H9 (cell line): Measurements from ENCODE around the gene GSE1. TPM values are rescaled to one million over a fixed set of nuclear protein-coding genes. Genes with fewer than 3 reads are reported as not detected.
A peak's percentile ranks its signal among the peaks of the same experiment; 100 is the strongest.

Experiments
- DNase-seq: peaks from one replicate; pipeline ENCODE4 v3.0.0-alpha.2; 2017
- H2AFZ ChIP-seq: one replicate; pipeline ENCODE4 v1.6.1; 2013; ENCODE audit warnings: mild to moderate bottlenecking, low read length, control low read depth, moderate library complexity
- H2AK5ac ChIP-seq: 2 replicates; pipeline ENCODE4 v1.6.1; 2013; ENCODE audit warnings: low read length, control low read depth, mixed read lengths; ENCODE audit not compliant: insufficient read length
- H2BK120ac ChIP-seq: one replicate; pipeline ENCODE4 v1.6.1; 2013; ENCODE audit warnings: low read depth, mild to moderate bottlenecking, low read length, control low read depth, inconsistent platforms; ENCODE audit not compliant: poor library complexity, severe bottlenecking
- H2BK12ac ChIP-seq: 2 replicates; pipeline ENCODE4 v1.6.1; 2013; ENCODE audit warnings: low read length, control low read depth, mixed read lengths, low read depth; ENCODE audit not compliant: insufficient read length
- H2BK15ac ChIP-seq: 2 replicates; pipeline ENCODE4 v1.6.1; 2013; ENCODE audit warnings: low read depth, low read length, control low read depth
- H2BK20ac ChIP-seq: one replicate; pipeline ENCODE4 v1.6.1; 2013; ENCODE audit warnings: low read depth, mild to moderate bottlenecking, low read length, control low read depth, inconsistent platforms; ENCODE audit not compliant: poor library complexity, severe bottlenecking
- H2BK5ac ChIP-seq: 2 replicates; pipeline ENCODE4 v1.6.1; 2013; ENCODE audit warnings: low read length, control low read depth, mixed read lengths; ENCODE audit not compliant: insufficient read length
- H3K14ac ChIP-seq: 2 replicates; pipeline ENCODE4 v1.6.1; 2013; ENCODE audit warnings: low read length, control low read depth; ENCODE audit not compliant: insufficient read depth
- H3K18ac ChIP-seq: 2 replicates; pipeline ENCODE4 v1.6.1; 2013; ENCODE audit warnings: low read depth, mild to moderate bottlenecking, mixed read lengths, low read length, control low read depth; ENCODE audit not compliant: insufficient read length
- H3K23ac ChIP-seq: 2 replicates; pipeline ENCODE4 v1.6.1; 2013; ENCODE audit warnings: low read length, control low read depth, mixed read lengths, low read depth; ENCODE audit not compliant: insufficient read length
- H3K23me2 ChIP-seq: 2 replicates; pipeline ENCODE4 v1.6.1; 2013; ENCODE audit warnings: low read depth, mild to moderate bottlenecking, mixed read lengths, low read length, control low read depth; ENCODE audit not compliant: insufficient read length, poor library complexity, severe bottlenecking
- H3K27ac ChIP-seq: 2 replicates; pipeline ENCODE4 v1.5.1; 2013; ENCODE audit warnings: low read length, control low read depth, mixed read lengths, low read depth; ENCODE audit not compliant: insufficient read length
- H3K27me3 ChIP-seq: 2 replicates; pipeline ENCODE4 v1.6.1; 2013; ENCODE audit warnings: low read length, control low read depth, inconsistent platforms; ENCODE audit not compliant: insufficient read depth
- H3K4ac ChIP-seq: 2 replicates; pipeline ENCODE4 v1.6.1; 2013; ENCODE audit warnings: low read depth, mild to moderate bottlenecking, control low read depth, inconsistent platforms, low read length, moderate library complexity
- H3K4me1 ChIP-seq: 2 replicates; pipeline ENCODE4 v1.6.1; 2013; ENCODE audit warnings: low read length, control low read depth, inconsistent platforms; ENCODE audit not compliant: insufficient read depth
- H3K4me2 ChIP-seq: 2 replicates; pipeline ENCODE4 v1.6.1; 2013; ENCODE audit warnings: low read length, control low read depth, mixed read lengths; ENCODE audit not compliant: insufficient read length, insufficient read depth
- H3K56ac ChIP-seq: 2 replicates; pipeline ENCODE4 v1.6.1; 2013; ENCODE audit warnings: low read depth, mild to moderate bottlenecking, mixed read lengths, low read length, control low read depth; ENCODE audit not compliant: insufficient read length
- H3K79me1 ChIP-seq: 2 replicates; pipeline ENCODE4 v1.6.1; 2013; ENCODE audit warnings: low read depth, mild to moderate bottlenecking, moderate library complexity, low read length, control low read depth, inconsistent platforms; ENCODE audit not compliant: insufficient read depth, poor library complexity, severe bottlenecking
- H3K79me2 ChIP-seq: 2 replicates; pipeline ENCODE4 v1.6.1; 2013; ENCODE audit warnings: low read length, control low read depth, inconsistent platforms; ENCODE audit not compliant: insufficient read depth
- H3K9ac ChIP-seq: 2 replicates; pipeline ENCODE4 v1.6.1; 2013; ENCODE audit warnings: low read length, control low read depth, mixed read lengths; ENCODE audit not compliant: insufficient read length; ENCODE audit errors: extremely low read depth
- H3K9me3 ChIP-seq: one replicate; pipeline ENCODE4 v1.6.1; 2013; ENCODE audit warnings: low read depth, low read length, inconsistent platforms; ENCODE audit not compliant: control insufficient read depth
- H3T11ph ChIP-seq: one replicate; pipeline ENCODE4 v1.6.1; 2013; ENCODE audit warnings: mild to moderate bottlenecking, low read length, control low read depth, inconsistent platforms
- H4K20me1 ChIP-seq: one replicate; pipeline ENCODE4 v1.6.1; 2013; ENCODE audit not compliant: control insufficient read depth, insufficient read length, insufficient read depth
- H4K5ac ChIP-seq: 2 replicates; pipeline ENCODE4 v1.6.1; 2013; ENCODE audit warnings: low read depth, mild to moderate bottlenecking, mixed read lengths, low read length, control low read depth; ENCODE audit not compliant: insufficient read length
- H4K8ac ChIP-seq: replicated peaks from 2 replicates; pipeline ENCODE4 v1.6.1; 2013; ENCODE audit warnings: low read length, control low read depth, mixed read lengths, low read depth; ENCODE audit not compliant: insufficient read length
- H4K91ac ChIP-seq: 2 replicates; pipeline ENCODE4 v1.6.1; 2013; ENCODE audit warnings: low read depth, mild to moderate bottlenecking, moderate library complexity, mixed read lengths, low read length, control low read depth; ENCODE audit not compliant: insufficient read length
- H3K27ac Mint-ChIP-seq, 3 experiments: 2 replicates in 2 of 3; 3 replicates in 1 of 3; pipeline ENCODE4 v1.8.0; 2020 to 2021; ENCODE audit warnings: mixed read lengths in 3 of 3, mild to moderate bottlenecking in 1 of 3, moderate library complexity in 1 of 3
- H3K27me3 Mint-ChIP-seq: 2 replicates; pipeline ENCODE4 v1.8.0; 2021; ENCODE audit warnings: low read depth, mild to moderate bottlenecking, moderate library complexity, mixed read lengths
- H3K36me3 Mint-ChIP-seq, 3 experiments: 2 replicates in 2 of 3; 3 replicates in 1 of 3; pipeline ENCODE4 v1.8.0; 2020 to 2021; ENCODE audit warnings: low read depth in 3 of 3, mixed read lengths in 3 of 3; ENCODE audit not compliant: insufficient read depth in 1 of 3
- H3K4me1 Mint-ChIP-seq, 2 experiments: 2 replicates each; pipeline ENCODE4 v1.8.0; 2020; ENCODE audit warnings: mixed read lengths in 2 of 2
- H3K4me3 Mint-ChIP-seq, 2 experiments: 2 replicates in 1 of 2; 3 replicates in 1 of 2; pipeline ENCODE4 v1.8.0; 2020 to 2021; ENCODE audit warnings: mild to moderate bottlenecking in 2 of 2, mixed read lengths in 2 of 2, moderate library complexity in 1 of 2
- H3K9me3 Mint-ChIP-seq, 2 experiments: 2 replicates in 1 of 2; 3 replicates in 1 of 2; pipeline ENCODE4 v1.8.0; 2020; ENCODE audit warnings: mild to moderate bottlenecking in 2 of 2, mixed read lengths in 2 of 2, moderate library complexity in 1 of 2
- CTCF ChIP-seq: fragments of 200-600 bp; sonication (generic); conservative IDR thresholded peaks from 3 replicates; pipeline ENCODE4 v1.8.0; 2021; ENCODE audit warnings: antibody characterized with exemption, mild to moderate bottlenecking
- WGBS: extraction: QIAGEN DNeasy Blood & Tissue Kit; methylation state at CpG from one replicate; pipeline ENCODE4 v1.1.7; 2013; ENCODE audit warnings: missing lambda C conversion rate, low lambda C conversion rate, mixed read lengths; ENCODE audit not compliant: insufficient read length; ENCODE audit errors: extremely low coverage; 5-methylcytosine and 5-hydroxymethylcytosine counted together
- total RNA-seq: library from RNA; stranded (reverse); gene quantifications from 2 replicates; pipeline ENCODE4 v1.2.1, GENCODE V29; 2021

Gene GSE1
- total RNA-seq, 1 experiment from 2014 or later, result 125 TPM

- Histone ChIP-seq H2BK12ac (no peak overlapping the region), H3K23ac (no peak overlapping the region), H3K27me3 (no peaks in the 10 kb centered on the region), H2AFZ (no peak overlapping the region), H3K79me2 (peaks cover 72% of the 10 kb centered on the region; the same call in 1 of the 2 replicates), H2AK5ac (no peak overlapping the region), H4K8ac (no peak overlapping the region), H2BK20ac (no peak overlapping the region), H3K27ac (no peak overlapping the region), H4K20me1 (peaks cover 6% of the 10 kb centered on the region), H2BK120ac (no peak overlapping the region), H4K5ac (no peak overlapping the region), H3K4ac (no peak overlapping the region), H3K9ac (no peak overlapping the region), H3K9me3 (no peaks in the 10 kb centered on the region), H2BK15ac (no peak overlapping the region), H3K14ac (no peak overlapping the region), H3K23me2 (peaks cover 13% of the 10 kb centered on the region), H3K79me1 (peaks cover 12% of the 10 kb centered on the region), H3K4me2 (no peak overlapping the region), H3K56ac (no peak overlapping the region), H3K18ac (no peak overlapping the region), H3T11ph (no peak overlapping the region), H3K4me1 (no peaks in the 10 kb centered on the region; the same call in 1 of the 2 replicates), H4K91ac (no peak overlapping the region), H2BK5ac (no peak overlapping the region)
- Mint-ChIP-seq H3K27me3 (no peaks in the 10 kb centered on the region), H3K9me3 (no peaks in the 10 kb centered on the region), H3K4me3 (no peak overlapping the region), H3K27ac (peak overlapping the region in 1 of 3 experiments; percentile 84; a peak in 1 of 7 replicates), H3K36me3 (peaks cover 11 to 43% (median 28%) of the 10 kb centered on the region in 3 experiments; a peak in 6 of 7 replicates), H3K4me1 (peaks cover 67 to 75% of the 10 kb centered on the region in 2 experiments)
- no peak for TF ChIP-seq CTCF
- DNase-seq, result no peak
- no CpG with 5 or more reads among the region's 9 CpGs for WGBS
Observed at GRCh38 chr16:85618521-85618920, 5.4 kb downstream of the GSE1 start.
